ENCODE data around the gene CHD9NB. TPM values are rescaled to one million over a fixed set of nuclear protein-coding genes. Genes with fewer than 3 reads are reported as not detected.

CHD9NB gene
- total and polyA plus RNA-seq, 10 of the 15 experiments (the other 5 are each of a cell fraction or from before 2014, with no cell fraction given) = 0.14 to 1.6 (median 0.73) TPM

DNA sequence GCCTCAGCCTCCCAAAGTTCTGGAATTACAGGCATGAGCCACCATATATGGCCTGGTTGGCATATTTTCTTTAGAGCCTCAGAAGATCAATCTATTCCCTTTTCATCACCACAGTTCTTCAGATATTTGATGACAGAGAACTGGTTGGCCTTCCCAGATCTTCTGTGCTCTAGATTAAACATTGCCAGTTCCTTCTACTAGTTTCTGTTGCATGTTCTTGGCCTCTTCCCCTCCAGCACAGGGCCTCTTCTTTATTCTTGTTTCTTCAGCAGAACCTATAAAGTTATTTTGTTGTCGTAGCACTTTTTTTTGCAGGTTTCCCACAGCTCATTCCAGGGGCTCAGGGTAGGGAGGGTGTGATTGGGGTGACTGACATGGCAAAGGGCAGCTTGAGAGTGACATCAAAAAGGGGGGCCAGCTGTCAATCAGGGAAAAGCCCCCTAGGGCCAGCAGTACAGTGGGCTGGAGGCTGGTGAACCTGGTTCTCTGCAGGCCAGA, 11.4 kb upstream of the CHD9NB start (continued):
- TF ChIP-seq, protein P1, sequence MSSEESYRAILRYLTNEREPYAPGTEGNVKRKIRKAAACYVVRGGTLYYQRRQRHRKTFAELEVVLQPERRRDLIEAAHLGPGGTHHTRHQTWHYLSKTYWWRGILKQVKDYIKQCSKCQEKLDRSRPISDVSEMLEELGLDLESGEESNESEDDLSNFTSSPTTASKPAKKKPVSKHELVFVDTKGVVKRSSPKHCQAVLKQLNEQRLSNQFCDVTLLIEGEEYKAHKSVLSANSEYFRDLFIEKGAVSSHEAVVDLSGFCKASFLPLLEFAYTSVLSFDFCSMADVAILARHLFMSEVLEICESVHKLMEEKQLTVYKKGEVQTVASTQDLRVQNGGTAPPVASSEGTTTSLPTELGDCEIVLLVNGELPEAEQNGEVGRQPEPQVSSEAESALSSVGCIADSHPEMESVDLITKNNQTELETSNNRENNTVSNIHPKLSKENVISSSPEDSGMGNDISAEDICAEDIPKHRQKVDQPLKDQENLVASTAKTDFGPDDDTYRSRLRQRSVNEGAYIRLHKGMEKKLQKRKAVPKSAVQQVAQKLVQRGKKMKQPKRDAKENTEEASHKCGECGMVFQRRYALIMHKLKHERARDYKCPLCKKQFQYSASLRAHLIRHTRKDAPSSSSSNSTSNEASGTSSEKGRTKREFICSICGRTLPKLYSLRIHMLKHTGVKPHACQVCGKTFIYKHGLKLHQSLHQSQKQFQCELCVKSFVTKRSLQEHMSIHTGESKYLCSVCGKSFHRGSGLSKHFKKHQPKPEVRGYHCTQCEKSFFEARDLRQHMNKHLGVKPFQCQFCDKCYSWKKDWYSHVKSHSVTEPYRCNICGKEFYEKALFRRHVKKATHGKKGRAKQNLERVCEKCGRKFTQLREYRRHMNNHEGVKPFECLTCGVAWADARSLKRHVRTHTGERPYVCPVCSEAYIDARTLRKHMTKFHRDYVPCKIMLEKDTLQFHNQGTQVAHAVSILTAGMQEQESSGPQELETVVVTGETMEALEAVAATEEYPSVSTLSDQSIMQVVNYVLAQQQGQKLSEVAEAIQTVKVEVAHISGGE (CRISPR knock-in tag; IDR thresholded peaks at IDR 0.05) = no peak
- no peak for TF ChIP-seq CBX5 (IDR thresholded peaks at IDR 0.05; ENCODE audit: low read depth)
- TF ChIP-seq STAT1 (conservative IDR thresholded peaks at IDR 0.05) = no peak

DNA sequence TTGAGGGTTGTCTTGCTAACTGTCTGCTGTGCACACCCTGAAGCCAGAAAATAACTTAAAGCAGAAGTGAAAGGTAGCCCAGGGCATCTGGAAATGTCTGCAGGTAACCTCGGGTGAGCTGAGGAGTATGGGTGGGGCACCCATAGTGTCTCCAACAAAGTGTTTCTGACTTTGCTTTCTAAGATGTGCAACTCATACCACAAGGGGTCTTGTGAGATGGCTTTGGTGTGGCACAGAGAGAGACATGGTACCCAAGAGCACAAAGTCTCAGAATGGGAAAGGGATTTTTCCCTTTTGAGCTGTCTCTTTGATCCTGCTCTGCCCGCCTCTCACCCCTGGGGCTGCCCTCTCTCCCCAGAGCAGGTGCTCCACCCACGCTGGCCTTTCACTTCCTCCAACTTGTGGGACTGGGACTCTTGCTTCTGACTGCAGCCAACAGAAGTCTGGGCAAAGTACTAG, 9.0 kb upstream of the CHD9NB start:
- CTCF ChIA-PET = interaction anchor here (0.7 to 2.6 kb wide), 8 partner anchors 30 to 146 kb away, joined by 3 to 19 read pairs (median 4); no protein-coding TSS in a partner anchor
- no peaks in the 10 kb centered on the region for H3K9me3 ChIP-seq (replicated peaks; ENCODE audit: control insufficient read depth, insufficient read depth, low read length)
- 0% methylated on average over 3 of the region's 3 CpGs for WGBS (ENCODE audit: insufficient coverage, insufficient replicate concordance, low lambda C conversion rate, missing lambda C conversion rate)
- peak overlapping the region; percentile 52 for H3K27ac ChIP-seq (ENCODE audit: control insufficient read depth, insufficient read depth)
- peak overlapping the region; percentile 59; the same call in 1 of the 2 replicates for H3K9ac ChIP-seq (ENCODE audit: control insufficient read depth, insufficient read depth, low read length)
- BruUV-seq (replicated peaks) = no TSS peak
- H3K79me2 ChIP-seq (ENCODE audit: control insufficient read depth, insufficient read depth, low read length) = peaks cover 73% of the 10 kb centered on the region
- in situ Hi-C loops (cut with MboI) (loop anchor here (5.0 to 10.0 kb wide), 3 partner anchors 36 to 383 kb away; no protein-coding TSS in a partner anchor), intact Hi-C loops (cut with micrococcal nuclease; ENCODE audit: unreplicated experiment) (loop anchor here (1.0 to 5.0 kb wide), 4 partner anchors 10 to 441 kb away; partner anchors contain the start of gene AKTIP)
- FAIRE-seq (peak; percentile 62), ATAC-seq (peak; percentile 78), DNase-seq (ENCODE audit: low read depth, low spot score) (peak; percentile 96)
- H2AFZ ChIP-seq (ENCODE audit: control insufficient read depth, low read depth, low read length) = peak overlapping the region; percentile 19; the same call in 1 of the 2 replicates
- peaks cover 66% of the 10 kb centered on the region for H3K4me1 ChIP-seq (ENCODE audit: control insufficient read depth, insufficient read depth, low read length)
- RAD21 ChIA-PET (ENCODE audit: unreplicated experiment) = interaction anchor here (0.8 to 9.9 kb wide), 13 partner anchors 9 to 146 kb away, joined by 3 to 97 read pairs (median 4); no protein-coding TSS in a partner anchor
- peak overlapping the region; percentile 64; the same call in 1 of the 2 replicates for H3K4me3 ChIP-seq
- no peaks in the 10 kb centered on the region for H4K20me1 ChIP-seq (ENCODE audit: control insufficient read depth, insufficient read depth)
- POLR2A ChIA-PET = interaction anchor here (0.9 to 12.5 kb wide), 5 partner anchors 9 to 442 kb away, joined by 3 to 142 read pairs (median 12); partner anchors contain the start of gene AKTIP
- SMC1A ChIA-PET (ENCODE audit: uncharacterized antibody, unreplicated experiment) = interaction anchor here (0.7 to 19.1 kb wide), 14 partner anchors 6 to 146 kb away, joined by 3 to 270 read pairs (median 5); no protein-coding TSS in a partner anchor
- peaks cover 0 to 6% of the 10 kb centered on the region in 2 experiments; a peak in 2 of 4 replicates for H3K36me3 ChIP-seq (ENCODE audit: control insufficient read depth in 2 of 2, insufficient read depth in 2 of 2, low read length in 1 of 2)
- H3K4me2 ChIP-seq (ENCODE audit: control insufficient read depth, insufficient read depth) = peak overlapping the region; percentile 95
- H3K27me3 ChIP-seq (replicated peaks in 1 of 2; ENCODE audit: control insufficient read depth in 2 of 2, insufficient read depth in 2 of 2, low read length in 1 of 2) = no peaks in the 10 kb centered on the region
- peak in 1 of 2 experiments; percentile 53; a peak in 1 of 4 replicates for TF ChIP-seq SRF (IDR thresholded peaks at IDR 0.05; ENCODE audit: low read depth in 2 of 2, low read length in 2 of 2)
- peak; percentile 56 for TF ChIP-seq YY1 (IDR thresholded peaks at IDR 0.05; ENCODE audit: low read depth, low read length)
- TF ChIP-seq JUNB (IDR thresholded peaks at IDR 0.05) = peak; percentile 41
- peak; percentile 86; the same call in 1 of the 2 replicates for TF ChIP-seq STAT3 (IDR thresholded peaks at IDR 0.05; ENCODE audit: low read depth, low read length)
- TF ChIP-seq SMAD1 (IDR thresholded peaks at IDR 0.05; ENCODE audit: low read depth, partially characterized antibody) = no peak
- peak; percentile 91 for TF ChIP-seq POU2F2 (IDR thresholded peaks at IDR 0.05; ENCODE audit: borderline replicate concordance, low read depth, low read length)
- peak; percentile 100 for TF ChIP-seq TCF12 (IDR thresholded peaks at IDR 0.05; ENCODE audit: low read depth, low read length)
- no peak for TF ChIP-seq EZH2 (IDR thresholded peaks at IDR 0.05; ENCODE audit: borderline replicate concordance, control insufficient read depth, low read depth, low read length)
- TF ChIP-seq ZNF622 (IDR thresholded peaks at IDR 0.05) = no peak
- TF ChIP-seq ZBED1 (IDR thresholded peaks at IDR 0.05; ENCODE audit: borderline replicate concordance) = 0 out of 2 replicates have a peak, but pooled peaks have one; percentile 84
- peak; percentile 79 for TF ChIP-seq HDGF (IDR thresholded peaks at IDR 0.05)
- TF ChIP-seq MTA2 (IDR thresholded peaks at IDR 0.05; ENCODE audit: low read depth) = peak; percentile 96
- TF ChIP-seq, protein P2, sequence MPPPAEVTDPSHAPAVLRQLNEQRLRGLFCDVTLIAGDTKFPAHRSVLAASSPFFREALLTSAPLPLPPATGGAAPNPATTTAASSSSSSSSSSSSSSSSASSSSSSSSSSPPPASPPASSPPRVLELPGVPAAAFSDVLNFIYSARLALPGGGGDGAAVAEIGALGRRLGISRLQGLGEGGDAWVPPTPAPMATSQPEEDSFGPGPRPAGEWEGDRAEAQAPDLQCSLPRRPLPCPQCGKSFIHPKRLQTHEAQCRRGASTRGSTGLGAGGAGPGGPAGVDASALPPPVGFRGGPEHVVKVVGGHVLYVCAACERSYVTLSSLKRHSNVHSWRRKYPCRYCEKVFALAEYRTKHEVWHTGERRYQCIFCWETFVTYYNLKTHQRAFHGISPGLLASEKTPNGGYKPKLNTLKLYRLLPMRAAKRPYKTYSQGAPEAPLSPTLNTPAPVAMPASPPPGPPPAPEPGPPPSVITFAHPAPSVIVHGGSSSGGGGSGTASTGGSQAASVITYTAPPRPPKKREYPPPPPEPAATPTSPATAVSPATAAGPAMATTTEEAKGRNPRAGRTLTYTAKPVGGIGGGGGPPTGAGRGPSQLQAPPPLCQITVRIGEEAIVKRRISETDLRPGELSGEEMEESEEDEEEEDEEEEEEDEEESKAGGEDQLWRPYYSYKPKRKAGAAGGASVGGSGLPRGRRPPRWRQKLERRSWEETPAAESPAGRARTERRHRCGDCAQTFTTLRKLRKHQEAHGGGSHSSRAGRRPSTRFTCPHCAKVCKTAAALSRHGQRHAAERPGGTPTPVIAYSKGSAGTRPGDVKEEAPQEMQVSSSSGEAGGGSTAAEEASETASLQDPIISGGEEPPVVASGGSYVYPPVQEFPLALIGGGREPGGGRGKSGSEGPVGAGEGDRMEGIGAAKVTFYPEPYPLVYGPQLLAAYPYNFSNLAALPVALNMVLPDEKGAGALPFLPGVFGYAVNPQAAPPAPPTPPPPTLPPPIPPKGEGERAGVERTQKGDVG (CRISPR knock-in tag; IDR thresholded peaks at IDR 0.05) = no peak
- 0 out of 2 replicates have a peak, but pooled peaks have one; percentile 59 for TF ChIP-seq STAT1 (conservative IDR thresholded peaks at IDR 0.05)

Measured in GM12878 (cell line).